ENCODE results near the gene MRC2. TPM values are rescaled to one million over a fixed set of nuclear protein-coding genes. Genes with fewer than 3 reads are reported as not detected.

The MRC2 gene
- total and polyA plus RNA-seq, 5 donors from 2014 or later = 0.25 to 10.2 (median 0.32) TPM

- peaks cover 11% of the 10 kb centered on the region for H3K27me3 Mint-ChIP-seq
- ATAC-seq (ENCODE audit: low read depth in 2 of 2) (no peak), DNase-seq (no peak)
- Histone ChIP-seq H3K36me3 (ENCODE audit: control insufficient read depth, insufficient read depth, low read length) (no peaks in the 10 kb centered on the region), H3K9me3 (ENCODE audit: control insufficient read depth in 2 of 2, low read length in 2 of 2) (no peaks in the 10 kb centered on the region), H3K4me1 (ENCODE audit: control insufficient read depth, insufficient read depth, low read length, poor library complexity, severe bottlenecking) (no peaks in the 10 kb centered on the region), H3K27me3 (ENCODE audit: control insufficient read depth, insufficient read depth, low read length) (no peaks in the 10 kb centered on the region), H3K27ac (ENCODE audit: insufficient read depth, low read length, poor library complexity, severe bottlenecking) (no peak overlapping the region), H3K4me3 (ENCODE audit: low read depth, low read length) (no peak overlapping the region)
- no peaks in the 10 kb centered on the region for H3K4me1 Mint-ChIP-seq
- no peaks in the 10 kb centered on the region for H3K36me3 Mint-ChIP-seq
- H3K4me3 Mint-ChIP-seq = no peak overlapping the region
- H3K27ac Mint-ChIP-seq = no peak overlapping the region
- peaks cover 0 to 2% (median 0%) of the 10 kb centered on the region in 7 donors for H3K9me3 Mint-ChIP-seq
Measured at GRCh38 chr17:62714016-62714777, 86.7 kb downstream of the MRC2 start.

DNA sequence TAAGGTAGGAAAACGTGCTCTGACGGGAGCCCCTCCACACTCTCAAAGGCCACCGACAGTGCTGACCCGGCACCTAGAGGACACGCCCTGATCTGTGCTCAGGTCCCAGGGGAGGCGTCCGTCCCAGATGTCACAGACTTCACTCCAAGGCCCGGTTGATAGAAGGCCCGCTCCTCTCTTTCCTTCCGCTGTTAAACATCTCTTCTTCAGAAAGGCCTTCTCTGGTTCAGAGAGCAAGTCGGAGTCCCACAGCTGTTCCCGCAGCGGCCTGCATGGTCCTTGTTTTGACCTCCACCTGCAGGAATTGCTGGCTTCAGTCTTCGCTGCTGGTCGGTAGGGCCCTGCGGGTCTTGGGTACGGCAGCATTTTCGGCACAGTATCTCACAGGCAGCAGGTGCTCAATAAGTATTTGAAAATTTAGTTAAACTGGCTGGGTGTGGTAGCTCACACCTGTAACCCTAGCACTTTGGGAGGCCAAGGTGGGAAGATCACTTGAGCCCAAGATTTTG lies 88.5 kb downstream of the MRC2 start:
- Mint-ChIP-seq H3K27me3 (peaks cover 19% of the 10 kb centered on the region), H3K4me1 (no peaks in the 10 kb centered on the region)
- H3K27me3 ChIP-seq (ENCODE audit: control insufficient read depth, insufficient read depth, low read length) = no peaks in the 10 kb centered on the region

DNA sequence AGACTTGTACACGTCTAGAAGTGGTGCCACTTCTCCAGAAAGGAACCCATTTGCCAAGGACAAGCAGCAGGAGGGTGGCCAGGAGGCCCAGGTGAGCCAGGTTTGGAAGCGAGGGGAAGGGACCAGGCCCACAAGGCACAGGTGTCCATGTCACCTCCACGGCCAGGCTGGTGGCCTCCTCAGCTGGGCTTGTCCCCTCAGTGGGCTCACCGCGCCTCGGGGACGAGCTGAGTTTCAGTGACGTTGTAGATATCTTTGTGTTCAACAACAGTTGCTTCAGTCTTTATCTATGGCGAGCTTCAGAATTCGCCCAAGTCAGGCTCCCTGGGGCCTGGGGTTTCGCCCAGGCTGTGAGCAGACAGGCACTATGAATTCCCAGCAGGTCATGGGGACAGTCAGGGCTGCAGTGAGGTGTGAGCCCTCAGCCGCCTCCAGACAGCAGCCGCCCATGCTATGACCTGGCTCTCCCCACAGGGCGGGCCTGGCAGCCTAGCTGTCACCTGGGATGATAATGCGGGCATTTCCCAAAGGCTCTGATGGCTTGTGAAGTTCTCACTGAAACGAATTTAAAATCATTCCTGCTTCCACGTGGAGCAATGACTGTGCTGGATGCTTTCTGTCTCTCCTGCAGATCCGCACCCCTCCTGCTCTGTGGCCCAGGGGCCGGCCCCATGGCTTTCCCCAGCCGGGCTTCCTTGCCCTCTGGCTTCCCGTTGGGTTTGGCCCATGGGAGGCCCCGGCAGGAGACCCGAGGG lies 89.5 kb downstream of the MRC2 start:
- Histone ChIP-seq H3K9me3 (ENCODE audit: control insufficient read depth in 2 of 2, low read length in 2 of 2) (no peaks in the 10 kb centered on the region), H3K4me3 (ENCODE audit: low read depth, low read length) (no peak overlapping the region), H3K36me3 (ENCODE audit: control insufficient read depth, insufficient read depth, low read length) (no peaks in the 10 kb centered on the region), H3K4me1 (ENCODE audit: control insufficient read depth, insufficient read depth, low read length, poor library complexity, severe bottlenecking) (no peaks in the 10 kb centered on the region), H3K27me3 (ENCODE audit: control insufficient read depth, insufficient read depth, low read length) (no peaks in the 10 kb centered on the region), H3K27ac (ENCODE audit: insufficient read depth, low read length, poor library complexity, severe bottlenecking) (no peak overlapping the region)
- Mint-ChIP-seq H3K9me3 (peaks cover 0 to 2% (median 0%) of the 10 kb centered on the region in 7 donors), H3K27me3 (peaks cover 14% of the 10 kb centered on the region), H3K4me3 (no peak overlapping the region), H3K4me1 (no peaks in the 10 kb centered on the region), H3K36me3 (no peaks in the 10 kb centered on the region), H3K27ac (no peak overlapping the region)
- ATAC-seq (ENCODE audit: low read depth in 2 of 2) = no peak
- DNase-seq = no peak

More for the DNA sequence above, 88.5 kb downstream of the MRC2 start:
- H3K4me3 Mint-ChIP-seq = no peak overlapping the region
- H3K27ac Mint-ChIP-seq = no peak overlapping the region
- H3K4me1 ChIP-seq (ENCODE audit: control insufficient read depth, insufficient read depth, low read length, poor library complexity, severe bottlenecking) = no peaks in the 10 kb centered on the region
- ATAC-seq (ENCODE audit: low read depth in 2 of 2) (no peak), DNase-seq (no peak)
- no peaks in the 10 kb centered on the region for H3K36me3 Mint-ChIP-seq
- no peaks in the 10 kb centered on the region for H3K9me3 ChIP-seq (ENCODE audit: control insufficient read depth in 2 of 2, low read length in 2 of 2)
- peaks cover 0 to 2% (median 0%) of the 10 kb centered on the region in 7 donors for H3K9me3 Mint-ChIP-seq
- H3K4me3 ChIP-seq (ENCODE audit: low read depth, low read length) = no peak overlapping the region
- H3K36me3 ChIP-seq (ENCODE audit: control insufficient read depth, insufficient read depth, low read length) = no peaks in the 10 kb centered on the region
- H3K27ac ChIP-seq (ENCODE audit: insufficient read depth, low read length, poor library complexity, severe bottlenecking) = no peak overlapping the region

DNA sequence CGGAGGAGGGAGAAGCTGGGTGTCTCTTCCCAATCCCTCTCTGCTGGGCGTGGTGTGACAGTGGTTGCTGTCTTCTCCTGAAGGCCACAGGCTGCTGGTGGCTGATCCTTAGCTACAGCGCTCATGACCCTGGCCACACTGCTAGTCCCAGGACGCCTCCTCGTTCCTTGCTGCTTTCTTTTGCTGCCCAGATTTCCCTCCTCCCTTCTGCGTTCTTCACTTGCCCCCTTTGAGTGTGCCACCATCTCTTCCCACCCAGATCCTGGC lies 90.1 kb downstream of the MRC2 start:
- H3K9me3 ChIP-seq (ENCODE audit: control insufficient read depth in 2 of 2, low read length in 2 of 2) = no peaks in the 10 kb centered on the region
- Mint-ChIP-seq H3K4me1 (no peaks in the 10 kb centered on the region), H3K27ac (no peak overlapping the region), H3K36me3 (no peaks in the 10 kb centered on the region), H3K4me3 (no peak overlapping the region), H3K27me3 (peaks cover 17% of the 10 kb centered on the region), H3K9me3 (peaks cover 0 to 2% (median 0%) of the 10 kb centered on the region in 7 donors)
- H3K4me3 ChIP-seq (ENCODE audit: low read depth, low read length) = no peak overlapping the region
- no peak for DNase-seq
- H3K4me1 ChIP-seq (ENCODE audit: control insufficient read depth, insufficient read depth, low read length, poor library complexity, severe bottlenecking) = no peaks in the 10 kb centered on the region
- H3K36me3 ChIP-seq (ENCODE audit: control insufficient read depth, insufficient read depth, low read length) = no peaks in the 10 kb centered on the region
- no peak overlapping the region for H3K27ac ChIP-seq (ENCODE audit: insufficient read depth, low read length, poor library complexity, severe bottlenecking)
- H3K27me3 ChIP-seq (ENCODE audit: control insufficient read depth, insufficient read depth, low read length) = no peaks in the 10 kb centered on the region
- no peak for ATAC-seq (ENCODE audit: low read depth in 2 of 2)

GRCh38 chr17:62717889-62718288 lies 90.4 kb downstream of the MRC2 start:
- H3K36me3 Mint-ChIP-seq = no peaks in the 10 kb centered on the region
- DNase-seq (no peak), ATAC-seq (ENCODE audit: low read depth in 2 of 2) (no peak)
- peaks cover 0 to 2% (median 0%) of the 10 kb centered on the region in 7 donors for H3K9me3 Mint-ChIP-seq
- H3K27ac Mint-ChIP-seq = no peak overlapping the region
- Histone ChIP-seq H3K4me3 (ENCODE audit: low read depth, low read length) (no peak overlapping the region), H3K27ac (ENCODE audit: insufficient read depth, low read length, poor library complexity, severe bottlenecking) (no peak overlapping the region), H3K36me3 (ENCODE audit: control insufficient read depth, insufficient read depth, low read length) (no peaks in the 10 kb centered on the region), H3K4me1 (ENCODE audit: control insufficient read depth, insufficient read depth, low read length, poor library complexity, severe bottlenecking) (no peaks in the 10 kb centered on the region), H3K27me3 (ENCODE audit: control insufficient read depth, insufficient read depth, low read length) (no peaks in the 10 kb centered on the region), H3K9me3 (ENCODE audit: control insufficient read depth in 2 of 2, low read length in 2 of 2) (no peaks in the 10 kb centered on the region)
- no peak overlapping the region for H3K4me3 Mint-ChIP-seq
- H3K27me3 Mint-ChIP-seq = peaks cover 20% of the 10 kb centered on the region
- no peaks in the 10 kb centered on the region for H3K4me1 Mint-ChIP-seq

GRCh38 chr17:62718429-62718828 lies 91.0 kb downstream of the MRC2 start:
- H3K27ac ChIP-seq (ENCODE audit: insufficient read depth, low read length, poor library complexity, severe bottlenecking) = no peak overlapping the region
- H3K9me3 ChIP-seq (ENCODE audit: control insufficient read depth in 2 of 2, low read length in 2 of 2) = no peaks in the 10 kb centered on the region
- DNase-seq (no peak), ATAC-seq (ENCODE audit: low read depth in 2 of 2) (no peak)
- H3K4me1 ChIP-seq (ENCODE audit: control insufficient read depth, insufficient read depth, low read length, poor library complexity, severe bottlenecking) = no peaks in the 10 kb centered on the region
- no peak overlapping the region for H3K4me3 Mint-ChIP-seq
- H3K27me3 Mint-ChIP-seq = peaks cover 21% of the 10 kb centered on the region
- H3K4me1 Mint-ChIP-seq = peaks cover 0 to 1% (median under 1%) of the 10 kb centered on the region in 4 donors
- H3K27me3 ChIP-seq (ENCODE audit: control insufficient read depth, insufficient read depth, low read length) = no peaks in the 10 kb centered on the region
- no peaks in the 10 kb centered on the region for H3K36me3 Mint-ChIP-seq
- H3K27ac Mint-ChIP-seq = no peak overlapping the region
- H3K36me3 ChIP-seq (ENCODE audit: control insufficient read depth, insufficient read depth, low read length) = no peaks in the 10 kb centered on the region
- H3K4me3 ChIP-seq (ENCODE audit: low read depth, low read length) = no peak overlapping the region
- H3K9me3 Mint-ChIP-seq = peaks cover 0 to 2% (median 0%) of the 10 kb centered on the region in 7 donors

DNA sequence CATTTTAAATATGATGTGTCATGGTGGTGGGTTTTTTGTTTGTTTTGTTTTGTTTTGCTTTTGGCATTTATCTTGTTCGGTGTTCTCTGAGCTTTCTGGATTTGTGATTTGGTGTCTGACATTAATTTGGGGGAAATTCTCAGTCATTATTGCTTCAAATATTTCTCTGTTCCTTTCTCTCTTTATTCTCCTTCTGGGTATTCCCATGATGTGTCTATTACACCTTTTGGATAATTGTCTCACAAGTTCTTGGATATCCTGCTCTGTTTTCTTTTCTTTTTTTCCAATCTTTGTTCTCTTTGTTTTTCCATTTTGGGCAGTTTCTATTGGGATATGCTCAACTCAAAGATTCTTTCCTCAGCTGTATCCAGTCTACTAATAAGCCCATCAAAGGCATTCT lies 92.1 kb downstream of the MRC2 start:
- H3K4me3 ChIP-seq (ENCODE audit: low read depth, low read length) = no peak overlapping the region
- no peaks in the 10 kb centered on the region for H3K36me3 ChIP-seq (ENCODE audit: control insufficient read depth, insufficient read depth, low read length)
- peaks cover 8% of the 10 kb centered on the region for H3K4me1 ChIP-seq (ENCODE audit: control insufficient read depth, insufficient read depth, low read length, poor library complexity, severe bottlenecking)
- Mint-ChIP-seq H3K4me1 (peaks cover 5 to 12% (median 8%) of the 10 kb centered on the region in 4 donors), H3K27me3 (peaks cover 21% of the 10 kb centered on the region), H3K27ac (no peak overlapping the region), H3K4me3 (no peak overlapping the region), H3K36me3 (no peaks in the 10 kb centered on the region), H3K9me3 (peaks cover 0 to 2% (median 0%) of the 10 kb centered on the region in 7 donors)
- ATAC-seq (ENCODE audit: low read depth in 2 of 2) = no peak
- no peak overlapping the region for H3K27ac ChIP-seq (ENCODE audit: insufficient read depth, low read length, poor library complexity, severe bottlenecking)
- H3K9me3 ChIP-seq (ENCODE audit: control insufficient read depth in 2 of 2, low read length in 2 of 2) = no peaks in the 10 kb centered on the region
- DNase-seq = no peak
- no peaks in the 10 kb centered on the region for H3K27me3 ChIP-seq (ENCODE audit: control insufficient read depth, insufficient read depth, low read length)
